Neuronal stem cell (in vitro differentiated cells): ENCODE measurements around the gene YARS2.
A peak's percentile ranks its signal among the peaks of the same experiment; 100 is the strongest.

Source experiments
- DNase-seq: peaks from one replicate; pipeline ENCODE4 v3.0.0-alpha.2; 2013; ENCODE audit warnings: low spot score
- H2AFZ ChIP-seq: one replicate; pipeline ENCODE4 v1.6.1; 2013; ENCODE audit warnings: mild to moderate bottlenecking, low read length, inconsistent platforms
- H2AK5ac ChIP-seq: 2 replicates; pipeline ENCODE4 v1.6.1; 2013; ENCODE audit warnings: low read depth, mild to moderate bottlenecking, inconsistent platforms, low read length, moderate library complexity, mixed read lengths
- H2BK120ac ChIP-seq: 2 replicates; pipeline ENCODE4 v1.6.1; 2013; ENCODE audit warnings: low read depth, mild to moderate bottlenecking, inconsistent platforms, low read length, moderate library complexity, mixed read lengths
- H2BK12ac ChIP-seq: one replicate; pipeline ENCODE4 v1.6.1; 2013; ENCODE audit warnings: low read length, inconsistent platforms
- H2BK15ac ChIP-seq: 2 replicates; pipeline ENCODE4 v1.6.1; 2013; ENCODE audit warnings: mild to moderate bottlenecking, low read length, inconsistent platforms, mixed read lengths
- H2BK5ac ChIP-seq: one replicate; pipeline ENCODE4 v1.6.1; 2013; ENCODE audit warnings: inconsistent platforms, mild to moderate bottlenecking, low read length, moderate library complexity
- H3K14ac ChIP-seq: one replicate; pipeline ENCODE4 v1.6.1; 2013; ENCODE audit warnings: low read length, inconsistent platforms
- H3K18ac ChIP-seq: 2 replicates; pipeline ENCODE4 v1.6.1; 2013; ENCODE audit warnings: low read length, inconsistent platforms
- H3K23ac ChIP-seq: 2 replicates; pipeline ENCODE4 v1.6.1; 2013; ENCODE audit warnings: low read depth, mild to moderate bottlenecking, mixed read lengths, low read length, inconsistent platforms; ENCODE audit not compliant: poor library complexity
- H3K27ac ChIP-seq: replicated peaks from 3 replicates; pipeline ENCODE4 v1.5.1; 2013; ENCODE audit warnings: low read length, inconsistent platforms
- H3K27me3 ChIP-seq, 3 experiments: 2 replicates each; pipeline ENCODE4 v1.6.1; 2013; ENCODE audit warnings: low read length in 3 of 3, mild to moderate bottlenecking in 2 of 3, inconsistent platforms in 1 of 3, low read depth in 1 of 3, mixed read lengths in 1 of 3, moderate library complexity in 1 of 3; ENCODE audit not compliant: control insufficient read depth in 3 of 3, insufficient read depth in 3 of 3
- H3K36me3 ChIP-seq, 2 donors: replicated peaks in 1 of 2; 2 replicates each; pipeline ENCODE4 v1.6.1; 2013; ENCODE audit warnings: low read length in 2 of 2; ENCODE audit not compliant: control insufficient read depth in 2 of 2, insufficient read depth in 2 of 2
- H3K4ac ChIP-seq: 2 replicates; pipeline ENCODE4 v1.6.1; 2013; ENCODE audit warnings: inconsistent platforms, mild to moderate bottlenecking, low read length, moderate library complexity
- H3K4me1 ChIP-seq, 2 donors: 1 replicate in 1 of 2; 2 replicates in 1 of 2; pipeline ENCODE4 v1.6.1; 2013; ENCODE audit warnings: low read length in 2 of 2, low read depth in 1 of 2; ENCODE audit not compliant: control insufficient read depth in 2 of 2, insufficient read depth in 1 of 2
- H3K4me2 ChIP-seq: one replicate; pipeline ENCODE4 v1.6.1; 2013; ENCODE audit warnings: mild to moderate bottlenecking, low read length, inconsistent platforms; ENCODE audit not compliant: insufficient read depth, poor library complexity, severe bottlenecking
- H3K4me3 ChIP-seq, 2 donors: 2 replicates each; pipeline ENCODE4 v1.5.1; 2013; ENCODE audit warnings: low read length in 2 of 2, mild to moderate bottlenecking in 2 of 2, inconsistent platforms in 1 of 2, moderate library complexity in 1 of 2
- H3K79me1 ChIP-seq: one replicate; pipeline ENCODE4 v1.6.1; 2013; ENCODE audit warnings: low read depth, mild to moderate bottlenecking, inconsistent platforms, low read length, moderate library complexity
- H3K9ac ChIP-seq: one replicate; pipeline ENCODE4 v1.6.1; 2013; ENCODE audit warnings: mild to moderate bottlenecking, low read depth, low read length, inconsistent platforms; ENCODE audit not compliant: poor library complexity
- H3K9me3 ChIP-seq, 2 donors: replicated peaks in 1 of 2; 2 replicates each; pipeline versions ENCODE3 to v1.6.1; 2013; ENCODE audit warnings: low read length in 2 of 2, mild to moderate bottlenecking in 2 of 2, inconsistent platforms in 1 of 2, low read depth in 1 of 2, mixed read lengths in 1 of 2, moderate library complexity in 1 of 2; ENCODE audit not compliant: control insufficient read depth in 2 of 2, insufficient read depth in 1 of 2
- H4K8ac ChIP-seq: one replicate; pipeline ENCODE4 v1.6.1; 2013; ENCODE audit warnings: low read depth, mild to moderate bottlenecking, inconsistent platforms, low read length, moderate library complexity
- H4K91ac ChIP-seq: one replicate; pipeline ENCODE4 v1.6.1; 2013; ENCODE audit warnings: low read length, low read depth, mild to moderate bottlenecking, inconsistent platforms; ENCODE audit not compliant: poor library complexity
- WGBS, 2 donors: extraction: QIAGEN DNeasy Blood & Tissue Kit; methylation state at CpG; one replicate each; pipeline ENCODE4 v1.1.7; 2013; ENCODE audit warnings: missing lambda C conversion rate in 2 of 2, mixed read lengths in 1 of 2; ENCODE audit not compliant: insufficient read length in 2 of 2, insufficient replicate concordance in 1 of 2; ENCODE audit errors: extremely low coverage in 2 of 2; 5-methylcytosine and 5-hydroxymethylcytosine counted together

Gene YARS2

DNA sequence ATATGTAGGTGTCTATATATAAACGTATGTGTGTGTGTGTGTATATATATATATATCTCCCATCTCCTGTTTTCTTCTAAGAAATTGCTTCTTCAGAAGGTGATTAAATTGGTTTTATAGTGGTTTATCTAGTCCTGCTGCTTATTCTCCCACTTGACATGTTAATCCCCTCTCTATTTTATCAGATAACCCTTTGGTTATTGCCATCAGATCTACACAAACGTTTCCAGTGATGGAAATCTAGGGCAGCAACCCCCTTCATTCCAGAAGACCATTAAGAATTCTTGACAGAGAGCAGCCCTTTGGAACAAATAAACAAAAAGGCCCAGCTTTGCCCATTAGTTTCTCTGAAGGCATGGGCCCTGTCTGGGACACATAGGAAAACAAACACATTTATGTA, 34.2 kb upstream of the YARS2 start:
- no peaks in the 10 kb centered on the region for H3K27me3 ChIP-seq
- H2BK5ac ChIP-seq: no peak overlapping the region
- H3K23ac ChIP-seq: no peak overlapping the region
- no peak overlapping the region for H2AFZ ChIP-seq
- no peak overlapping the region for H3K14ac ChIP-seq
- no peaks in the 10 kb centered on the region for H3K9me3 ChIP-seq
- H2BK15ac ChIP-seq: no peak overlapping the region
- no peak overlapping the region for H3K4me2 ChIP-seq
- H3K4me1 ChIP-seq: peaks cover 0 to 5% of the 10 kb centered on the region in 2 donors
- no peak overlapping the region for H2BK120ac ChIP-seq
- no peak overlapping the region for H2AK5ac ChIP-seq
- WGBS, 2 donors: no CpG with 5 or more reads among the region's 2 CpGs
- H3K36me3 ChIP-seq: no peaks in the 10 kb centered on the region
- no peak overlapping the region for H4K91ac ChIP-seq
- H2BK12ac ChIP-seq: no peak overlapping the region
- H3K4ac ChIP-seq: no peak overlapping the region
- no peak overlapping the region for H3K9ac ChIP-seq
- H3K18ac ChIP-seq: no peak overlapping the region
- no peak overlapping the region for H4K8ac ChIP-seq
- H3K79me1 ChIP-seq: no peaks in the 10 kb centered on the region
- H3K4me3 ChIP-seq: no peak overlapping the region
- DNase-seq: no peak
- H3K27ac ChIP-seq: no peak overlapping the region

DNA sequence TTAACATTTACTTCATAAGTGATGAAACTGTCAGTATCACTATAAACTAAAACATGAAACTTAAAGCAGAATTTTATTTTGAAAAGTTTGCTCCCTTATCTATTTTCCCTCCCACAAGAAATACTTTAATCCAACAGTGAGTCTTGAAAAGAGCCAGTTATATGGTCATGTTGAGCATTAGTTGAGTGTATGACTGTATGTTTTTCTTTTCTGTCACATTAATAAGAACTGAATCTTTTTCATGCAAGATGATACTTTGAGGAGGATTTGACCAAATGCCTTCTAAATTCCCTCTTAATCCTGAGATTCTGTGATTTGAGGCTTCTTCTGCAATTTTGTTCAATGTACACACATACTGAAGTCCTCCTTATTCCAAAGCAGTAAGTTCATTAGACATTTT, 33.7 kb upstream of the YARS2 start:
- no peak overlapping the region for H3K9ac ChIP-seq
- H3K79me1 ChIP-seq: no peaks in the 10 kb centered on the region
- no peak overlapping the region for H3K4me3 ChIP-seq
- no peak overlapping the region for H2BK15ac ChIP-seq
- no peak overlapping the region for H2BK120ac ChIP-seq
- H3K27me3 ChIP-seq: no peaks in the 10 kb centered on the region
- no peak overlapping the region for H3K14ac ChIP-seq
- H2BK12ac ChIP-seq: no peak overlapping the region
- H3K27ac ChIP-seq: no peak overlapping the region
- peaks cover 0 to 5% of the 10 kb centered on the region in 2 donors for H3K4me1 ChIP-seq
- H2AK5ac ChIP-seq: no peak overlapping the region
- H3K36me3 ChIP-seq: no peaks in the 10 kb centered on the region
- H3K4ac ChIP-seq: no peak overlapping the region
- no peaks in the 10 kb centered on the region for H3K9me3 ChIP-seq
- H3K18ac ChIP-seq: no peak overlapping the region
- H2AFZ ChIP-seq: no peak overlapping the region
- H4K8ac ChIP-seq: no peak overlapping the region
- no peak overlapping the region for H3K23ac ChIP-seq
- H2BK5ac ChIP-seq: no peak overlapping the region
- H4K91ac ChIP-seq: no peak overlapping the region
- no peak for DNase-seq
- H3K4me2 ChIP-seq: no peak overlapping the region

DNA sequence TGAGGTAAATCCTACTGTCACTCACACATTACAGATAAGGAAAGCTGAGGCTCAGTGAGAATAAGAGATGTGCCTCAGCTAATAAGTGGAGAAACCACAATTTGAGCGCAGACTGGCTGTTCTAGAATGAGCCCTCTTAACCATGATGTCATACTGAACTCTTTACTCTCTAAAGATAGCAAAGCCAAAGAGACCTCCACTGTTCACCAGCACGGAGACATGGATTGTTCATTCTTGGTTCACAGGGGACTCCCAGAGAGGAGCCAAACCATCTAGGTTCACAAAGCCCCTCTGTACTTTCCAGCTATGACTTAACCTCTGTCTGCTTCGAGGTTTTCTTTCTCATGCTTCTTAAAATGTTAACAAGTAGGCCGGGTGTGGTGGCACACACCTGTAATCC, 32.7 kb upstream of the YARS2 start:
- no peak overlapping the region for H4K91ac ChIP-seq
- H3K4me2 ChIP-seq: peak overlapping the region; percentile 14
- no peak overlapping the region for H3K23ac ChIP-seq
- no peak overlapping the region for H2AK5ac ChIP-seq
- H3K36me3 ChIP-seq: no peaks in the 10 kb centered on the region
- no peak overlapping the region for H2BK5ac ChIP-seq
- no peak overlapping the region for H3K4me3 ChIP-seq
- no peak overlapping the region for H2BK15ac ChIP-seq
- no peak overlapping the region for H2BK120ac ChIP-seq
- no peaks in the 10 kb centered on the region for H3K79me1 ChIP-seq
- peaks cover 0 to 5% of the 10 kb centered on the region in 2 donors for H3K4me1 ChIP-seq
- H3K9ac ChIP-seq: no peak overlapping the region
- no peak overlapping the region for H3K14ac ChIP-seq
- no peak for DNase-seq
- H3K27ac ChIP-seq: no peak overlapping the region
- H3K18ac ChIP-seq: no peak overlapping the region
- no peak overlapping the region for H4K8ac ChIP-seq
- no peaks in the 10 kb centered on the region for H3K27me3 ChIP-seq
- no peak overlapping the region for H3K4ac ChIP-seq
- H3K9me3 ChIP-seq: no peaks in the 10 kb centered on the region
- WGBS, 2 donors: no CpG with 5 or more reads among the region's 4 CpGs
- no peak overlapping the region for H2AFZ ChIP-seq
- H2BK12ac ChIP-seq: no peak overlapping the region

DNA sequence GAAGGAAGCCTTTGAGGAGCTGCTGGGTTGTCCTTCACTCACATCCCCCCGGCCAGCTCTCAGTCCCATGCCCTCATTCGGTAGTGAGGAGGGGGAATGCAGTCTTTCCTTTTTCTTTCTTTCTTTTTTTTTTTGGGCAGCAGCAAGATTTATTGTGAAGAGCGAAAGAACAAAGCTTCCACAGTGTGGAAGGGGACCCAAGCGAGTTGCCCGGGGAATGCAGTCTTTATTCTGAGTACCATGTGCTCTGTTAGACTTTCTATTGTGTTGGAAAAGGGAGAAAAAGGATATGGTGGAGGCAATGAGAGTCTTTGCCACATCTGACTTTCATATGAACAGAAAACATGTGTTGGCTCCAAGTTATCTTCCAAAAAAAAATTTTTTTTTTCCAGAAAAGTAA, 29.9 kb upstream of the YARS2 start:
- Histone ChIP-seq H2BK120ac (no peak overlapping the region), H2BK12ac (no peak overlapping the region), H3K9me3 (no peaks in the 10 kb centered on the region), H3K79me1 (no peaks in the 10 kb centered on the region), H3K4me3 (no peak overlapping the region), H3K18ac (peak overlapping the region; percentile 5), H3K36me3 (no peaks in the 10 kb centered on the region), H2BK5ac (no peak overlapping the region), H4K91ac (no peak overlapping the region), H3K14ac (no peak overlapping the region), H3K4me2 (no peak overlapping the region), H2AFZ (peak overlapping the region; percentile 57), H2BK15ac (no peak overlapping the region), H3K4ac (no peak overlapping the region), H3K27me3 (no peaks in the 10 kb centered on the region), H3K9ac (no peak overlapping the region), H3K4me1 (peaks cover 0 to 3% of the 10 kb centered on the region in 2 donors), H4K8ac (no peak overlapping the region), H3K27ac (no peak overlapping the region), H2AK5ac (no peak overlapping the region), H3K23ac (peak overlapping the region; percentile 44)
- no CpG with 5 or more reads among the region's 5 CpGs for WGBS, 2 donors
- no peak for DNase-seq
